ENCODE measurements around the gene BCL2A1. TPM values are rescaled to one million over a fixed set of nuclear protein-coding genes. Genes with fewer than 3 reads are reported as not detected.
"Not testable (repeated sequence)": the region's sequence is repeated elsewhere in the genome, so short reads cannot be mapped to it uniquely, and the experiment has no call there.

BCL2A1 gene
- total RNA-seq, 1 donor from 2014 or later, result 1.7 TPM

DNA sequence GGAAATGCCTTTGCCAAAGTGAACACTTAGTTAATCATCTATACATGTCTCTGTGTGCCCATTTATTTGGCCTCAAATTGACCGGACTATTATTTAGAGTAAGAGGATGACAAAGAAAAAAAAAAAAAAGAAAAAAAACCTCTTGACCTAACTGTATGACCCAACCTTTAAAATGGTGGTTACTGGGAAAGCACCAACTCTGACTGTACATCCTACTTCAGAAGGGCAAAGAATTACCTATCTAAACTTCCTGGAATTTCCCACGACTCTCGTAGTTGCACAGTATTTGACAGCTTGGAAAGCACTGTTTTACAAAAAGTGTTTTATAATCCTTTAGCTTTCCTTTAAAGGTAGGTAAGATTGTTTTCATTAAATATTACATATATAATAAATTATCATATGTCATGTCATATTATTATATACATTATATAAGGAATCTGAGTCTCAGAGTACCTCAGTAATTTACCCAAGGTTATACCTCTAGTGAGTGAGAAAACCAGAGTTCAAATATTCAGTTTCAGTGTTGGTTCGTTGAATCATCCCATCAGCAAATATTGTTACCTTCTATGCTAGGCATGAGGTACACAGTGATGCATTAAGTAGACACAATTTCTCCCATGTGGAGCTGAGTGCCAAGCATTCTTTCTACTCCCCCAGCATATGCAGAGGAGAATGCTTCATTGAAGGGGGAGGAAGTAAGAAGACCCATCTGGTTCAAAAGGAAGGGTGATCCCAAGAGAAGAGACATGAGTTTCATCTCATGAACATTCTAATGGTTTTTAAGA is 5.0 kb downstream of the BCL2A1 start:
- H3K9me3 ChIP-seq, result no peaks in the 10 kb centered on the region
- H3K36me3 ChIP-seq, result no peaks in the 10 kb centered on the region
- H3K27ac ChIP-seq, result no peak overlapping the region
- TF ChIP-seq POLR2A (IDR thresholded peaks at IDR 0.05) (no peak), POLR2AphosphoS5 (IDR thresholded peaks at IDR 0.05; ENCODE audit: insufficient read depth in 1 of 2, low read depth in 1 of 2) (no peak)
- TF ChIP-seq, protein P1, sequence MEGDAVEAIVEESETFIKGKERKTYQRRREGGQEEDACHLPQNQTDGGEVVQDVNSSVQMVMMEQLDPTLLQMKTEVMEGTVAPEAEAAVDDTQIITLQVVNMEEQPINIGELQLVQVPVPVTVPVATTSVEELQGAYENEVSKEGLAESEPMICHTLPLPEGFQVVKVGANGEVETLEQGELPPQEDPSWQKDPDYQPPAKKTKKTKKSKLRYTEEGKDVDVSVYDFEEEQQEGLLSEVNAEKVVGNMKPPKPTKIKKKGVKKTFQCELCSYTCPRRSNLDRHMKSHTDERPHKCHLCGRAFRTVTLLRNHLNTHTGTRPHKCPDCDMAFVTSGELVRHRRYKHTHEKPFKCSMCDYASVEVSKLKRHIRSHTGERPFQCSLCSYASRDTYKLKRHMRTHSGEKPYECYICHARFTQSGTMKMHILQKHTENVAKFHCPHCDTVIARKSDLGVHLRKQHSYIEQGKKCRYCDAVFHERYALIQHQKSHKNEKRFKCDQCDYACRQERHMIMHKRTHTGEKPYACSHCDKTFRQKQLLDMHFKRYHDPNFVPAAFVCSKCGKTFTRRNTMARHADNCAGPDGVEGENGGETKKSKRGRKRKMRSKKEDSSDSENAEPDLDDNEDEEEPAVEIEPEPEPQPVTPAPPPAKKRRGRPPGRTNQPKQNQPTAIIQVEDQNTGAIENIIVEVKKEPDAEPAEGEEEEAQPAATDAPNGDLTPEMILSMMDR (IDR thresholded peaks at IDR 0.05), result no peak
- no peaks in the 10 kb centered on the region for H3K27me3 ChIP-seq
- H3K4me3 ChIP-seq, result no peak overlapping the region
- intact Hi-C loops (cut with DNase I), result no loop called here
- DNase-seq (ENCODE audit: extremely low spot score in 2 of 2), result no peak
- no peaks in the 10 kb centered on the region for H3K4me1 ChIP-seq

DNA sequence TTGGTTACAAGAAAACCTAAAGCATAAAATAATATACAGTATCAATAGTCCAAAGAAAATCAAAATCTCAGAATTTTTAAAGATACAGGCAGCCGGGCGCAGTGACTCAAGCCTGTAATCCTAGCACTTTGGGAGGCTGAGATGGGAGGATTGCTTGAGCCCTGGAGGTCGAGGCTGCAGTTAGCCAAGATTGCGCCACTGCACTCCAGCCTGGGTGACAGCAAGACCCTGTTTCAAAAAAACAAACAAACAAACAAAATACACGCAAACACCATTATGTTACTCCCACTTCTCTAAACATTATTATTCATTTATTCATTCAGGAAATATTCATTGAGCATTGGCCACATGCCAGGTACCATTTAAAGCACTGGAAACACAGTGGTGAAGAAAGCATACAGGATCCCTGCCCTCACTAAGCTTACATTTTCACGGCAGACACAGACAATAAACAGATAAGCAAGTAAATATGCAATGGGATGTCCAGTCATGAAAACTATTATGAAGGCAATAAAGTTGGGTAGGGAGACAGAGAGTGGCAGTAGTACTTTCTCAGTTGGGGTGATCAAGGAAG is 6.7 kb downstream of the BCL2A1 start:
- DNase-seq (ENCODE audit: extremely low spot score in 2 of 2), result no peak
- intact Hi-C loops (cut with DNase I), result no loop called here
- no peaks in the 10 kb centered on the region for H3K36me3 ChIP-seq
- H3K4me3 ChIP-seq, result no peak overlapping the region
- H3K27ac ChIP-seq, result no peak overlapping the region
- no peaks in the 10 kb centered on the region for H3K4me1 ChIP-seq
- no peaks in the 10 kb centered on the region for H3K9me3 ChIP-seq
- TF ChIP-seq POLR2AphosphoS5 (IDR thresholded peaks at IDR 0.05; ENCODE audit: insufficient read depth in 1 of 2, low read depth in 1 of 2) (no peak), POLR2A (IDR thresholded peaks at IDR 0.05) (no peak)
- TF ChIP-seq, protein P1 (IDR thresholded peaks at IDR 0.05), result no peak
- H3K27me3 ChIP-seq, result no peaks in the 10 kb centered on the region

DNA sequence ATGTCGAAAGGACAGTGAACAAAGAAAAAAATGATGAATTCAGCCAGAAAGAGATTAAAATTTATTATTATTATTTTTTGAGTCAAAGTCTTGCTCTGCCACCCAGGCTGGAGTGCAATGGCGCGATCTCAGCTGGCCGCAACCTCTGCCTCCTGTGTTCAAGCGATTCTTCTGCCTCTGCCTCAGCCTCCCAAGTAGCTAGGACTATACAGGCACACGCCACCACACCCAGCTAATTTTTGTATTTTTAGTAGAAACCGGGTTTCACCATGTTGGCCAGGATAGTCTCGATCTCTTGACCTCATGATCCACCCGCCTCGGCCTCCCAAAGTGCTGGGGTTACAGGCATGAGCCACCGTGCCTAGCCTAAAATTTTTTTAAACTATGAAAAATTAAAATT is 8.1 kb downstream of the BCL2A1 start:
- H3K36me3 ChIP-seq; intact Hi-C loops (cut with DNase I): not testable (repeated sequence)

DNA sequence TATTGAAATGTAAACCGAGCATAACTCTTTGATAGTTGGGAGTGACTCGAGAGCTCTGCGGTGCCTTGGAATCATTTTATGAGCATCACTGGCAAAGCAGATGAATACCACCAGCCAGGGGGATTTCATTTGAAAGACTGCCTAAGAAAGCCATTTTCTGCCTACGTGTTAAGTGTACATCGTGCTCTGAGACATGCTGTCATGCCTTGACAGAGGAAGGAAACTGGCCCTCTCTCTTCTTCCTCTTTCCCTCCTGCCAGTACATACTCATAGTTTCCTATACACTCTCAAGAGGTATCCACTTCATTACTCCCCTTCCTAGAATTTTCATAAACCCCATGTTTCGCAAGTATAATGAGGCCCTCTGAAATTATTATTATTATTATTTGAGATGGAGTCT is 8.8 kb downstream of the BCL2A1 start:
- Histone ChIP-seq H3K9me3 (no peaks in the 10 kb centered on the region), H3K36me3 (no peaks in the 10 kb centered on the region), H3K27me3 (no peaks in the 10 kb centered on the region), H3K27ac (no peak overlapping the region), H3K4me1 (no peaks in the 10 kb centered on the region), H3K4me3 (no peak overlapping the region)
- no peak for TF ChIP-seq POLR2AphosphoS5 (IDR thresholded peaks at IDR 0.05; ENCODE audit: insufficient read depth in 1 of 2, low read depth in 1 of 2)
- TF ChIP-seq POLR2A (IDR thresholded peaks at IDR 0.05), result no peak
- TF ChIP-seq, protein P1 (IDR thresholded peaks at IDR 0.05), result no peak
- no peak for DNase-seq (ENCODE audit: extremely low spot score in 2 of 2)
- intact Hi-C loops (cut with DNase I), result no loop called here

More for the DNA sequence above, 8.1 kb downstream of the BCL2A1 start:
- H3K27ac ChIP-seq; DNase-seq (ENCODE audit: extremely low spot score in 2 of 2); H3K9me3 ChIP-seq; H3K4me3 ChIP-seq; H3K4me1 ChIP-seq; H3K27me3 ChIP-seq: not testable (repeated sequence)

DNA sequence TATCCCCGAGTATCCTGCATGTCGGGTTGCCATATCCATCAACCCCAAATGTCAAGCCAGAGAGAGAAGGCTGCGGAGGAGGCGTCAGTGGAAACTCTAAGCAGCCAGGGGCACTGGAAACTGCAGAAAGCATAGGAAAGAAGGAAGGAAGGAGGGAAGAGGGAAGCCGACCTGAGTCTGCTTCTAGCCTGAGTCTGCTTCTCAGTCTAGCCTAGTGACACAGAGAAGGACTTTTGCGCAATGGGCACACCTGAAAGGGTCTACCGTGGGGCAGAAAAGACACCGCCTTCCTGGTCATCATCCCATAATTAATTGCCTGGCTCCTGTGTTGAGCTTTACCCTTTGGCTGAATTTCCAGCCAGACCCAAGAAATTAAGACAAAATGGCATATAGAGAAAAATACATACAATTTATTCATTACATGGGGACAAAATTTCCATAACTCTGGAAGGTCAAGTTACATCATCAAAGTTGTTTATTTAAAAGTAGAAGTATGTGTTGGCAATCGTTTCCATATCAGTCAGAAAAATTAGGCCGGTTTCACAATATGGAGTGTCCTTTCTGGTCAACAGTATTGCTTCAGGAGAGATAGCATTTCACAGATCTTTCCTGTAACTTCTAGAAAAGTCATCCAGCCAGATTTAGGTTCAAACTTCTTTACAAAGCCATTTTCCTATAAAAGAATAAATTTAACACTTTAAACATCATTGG is 10.3 kb downstream of the BCL2A1 start:
- Histone ChIP-seq H3K4me3 (no peak overlapping the region), H3K27me3 (no peaks in the 10 kb centered on the region), H3K36me3 (no peaks in the 10 kb centered on the region), H3K9me3 (no peaks in the 10 kb centered on the region), H3K4me1 (no peaks in the 10 kb centered on the region), H3K27ac (no peak overlapping the region)
- intact Hi-C loops (cut with DNase I), result no loop called here
- no peak for DNase-seq (ENCODE audit: extremely low spot score in 2 of 2)
- TF ChIP-seq POLR2A (IDR thresholded peaks at IDR 0.05) (no peak), POLR2AphosphoS5 (IDR thresholded peaks at IDR 0.05; ENCODE audit: insufficient read depth in 1 of 2, low read depth in 1 of 2) (no peak)
- TF ChIP-seq, protein P1 (IDR thresholded peaks at IDR 0.05), result no peak

Measured in vagina (tissue), 2 donors.